Esophagus squamous epithelium (tissue), 5 donors: ENCODE data around the gene ID4. TPM values are rescaled to one million over a fixed set of nuclear protein-coding genes. Genes with fewer than 3 reads are reported as not detected.
A peak's percentile ranks its signal among the peaks of the same experiment; 100 is the strongest.

Experiments
- DNase-seq: peaks from one replicate; lab custom pipeline; 2025; lab: John Stamatoyannopoulos, UW
- H3K27ac ChIP-seq, 4 donors: fragments of 200-600 bp; sonication (generic); one replicate each; pipeline ENCODE4 v1.5.1; 2016 to 2019; ENCODE audit warnings: mild to moderate bottlenecking in 1 of 4
- H3K27me3 ChIP-seq, 4 donors: fragments of 200-600 bp; sonication (generic); 1 replicate in 3 of 4; 2 replicates in 1 of 4; pipeline versions ENCODE4 v1.5.1 to v1.6.0; 2017 to 2021; ENCODE audit warnings: antibody characterized with exemption in 1 of 4
- H3K36me3 ChIP-seq, 3 donors: fragments of 200-600 bp; sonication (generic); one replicate each; pipeline ENCODE4 v1.5.1; 2016 to 2019
- H3K4me1 ChIP-seq, 3 donors: fragments of 200-600 bp; sonication (generic); one replicate each; pipeline ENCODE4 v1.5.1; 2017 to 2019
- H3K4me3 ChIP-seq, 4 donors: fragments of 200-600 bp; sonication (generic); 1 replicate in 3 of 4; 2 replicates in 1 of 4; pipeline ENCODE4 v1.5.1; 2016 to 2019; ENCODE audit warnings: mild to moderate bottlenecking in 2 of 4, moderate library complexity in 1 of 4
- H3K9me3 ChIP-seq, 3 donors: fragments of 200-600 bp; sonication (generic); one replicate each; pipeline ENCODE4 v1.5.1; 2016 to 2019
- POLR2A ChIP-seq, 4 donors: fragments of 450-650 bp; IDR thresholded peaks; one replicate each; pipeline ENCODE4 v1.6.1; 2017; ENCODE audit warnings: antibody characterized with exemption in 4 of 4, mild to moderate bottlenecking in 4 of 4, moderate library complexity in 3 of 4
- WGBS, 2 donors: methylation state at CpG; one replicate each; pipeline ENCODE4 v1.1.5; 2018; 5-methylcytosine and 5-hydroxymethylcytosine counted together
- intact Hi-C: fragments of 100-400 bp; cut with DNase I; formaldehyde crosslinking; loops from one replicate; pipeline ENCODE4 v1.15.0; 2022
- total RNA-seq, 4 donors: library from RNA; depleted of rRNA; stranded (reverse); fragments of >200 nt; gene quantifications; one replicate each; pipeline ENCODE4 v1.1.0, GENCODE V29; 2016
- TF ChIP-seq, protein P1 (sequence below), 6 experiments: fragments of 450-650 bp in 4 of 6; fragments of 200-600 bp in 2 of 6; sonication (generic) in 2 of 6; IDR thresholded peaks; one replicate each; pipeline ENCODE4 v1.5.1; 2016 to 2019; ENCODE audit warnings: antibody characterized with exemption in 6 of 6, mild to moderate bottlenecking in 4 of 6, moderate library complexity in 4 of 6
- donor health status: DM: yes; HTN: yes; CAD: no.

ID4 gene
- total RNA-seq = 10 to 100 TPM; 12.9 to 37.0 (median 22.6) TPM

DNA sequence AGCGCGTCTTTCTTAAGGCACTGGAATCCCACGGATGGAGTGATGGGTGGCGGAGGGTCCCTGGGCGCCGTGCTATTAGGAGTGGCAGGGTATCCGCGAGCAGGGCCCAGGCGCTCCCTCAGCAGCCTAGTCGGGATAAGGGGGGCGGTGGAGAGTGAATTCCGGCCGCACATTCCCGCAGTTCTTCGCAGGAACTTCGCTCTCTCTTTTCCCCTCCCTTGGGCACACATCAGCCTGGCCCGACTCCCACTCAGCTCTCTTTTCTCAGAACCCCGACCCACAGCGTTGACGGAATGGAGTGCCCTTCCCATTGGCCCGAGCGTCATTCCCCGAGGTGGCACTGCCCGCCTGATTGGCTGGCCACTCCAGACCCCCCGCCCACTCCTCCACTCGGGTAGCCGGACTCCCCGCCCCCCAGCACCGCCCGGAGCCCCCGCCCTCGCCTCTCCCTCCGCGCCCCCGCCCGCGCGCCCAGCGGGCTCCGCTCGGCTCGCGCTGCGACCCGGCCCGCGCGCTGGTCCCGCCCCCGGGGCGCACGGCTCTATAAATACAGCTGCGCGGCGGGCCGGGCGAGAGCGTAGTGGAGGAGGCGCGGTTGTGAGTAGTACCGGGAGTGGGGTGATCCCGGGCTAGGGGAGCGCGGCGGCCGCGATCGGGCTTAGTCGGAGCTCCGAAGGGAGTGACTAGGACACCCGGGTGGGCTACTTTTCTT lies at the start of gene ID4:
ID4 (plus strand) TSS at position 572 of the 712 bp plus-strand sequence. CDS start 385 bp downstream, outside the sequence.
- no peaks in the 10 kb centered on the region for H3K9me3 ChIP-seq

DNA sequence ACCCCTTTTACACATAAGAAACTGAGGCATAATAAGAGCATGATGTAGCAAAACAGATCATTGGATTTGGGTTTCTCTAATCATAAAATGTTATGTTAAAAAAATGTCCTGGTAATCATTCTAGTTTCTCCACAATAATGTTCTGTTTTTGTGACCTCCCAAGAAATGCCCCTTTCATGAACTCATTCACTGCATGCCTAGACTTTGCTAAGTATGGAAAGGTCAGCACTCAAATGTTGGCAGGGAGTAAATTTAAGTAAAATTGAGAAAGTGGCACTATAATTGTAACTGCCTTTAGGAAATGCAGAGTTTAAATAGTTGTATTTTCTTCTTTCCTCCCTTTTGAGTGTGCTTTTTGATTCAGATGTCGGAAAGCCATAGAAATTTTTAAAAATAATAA lies 48.5 kb upstream of the ID4 start:
- Histone ChIP-seq H3K36me3 (no peaks in the 10 kb centered on the region), H3K9me3 (no peaks in the 10 kb centered on the region), H3K4me3 (no peak overlapping the region), H3K4me1 (no peaks in the 10 kb centered on the region), H3K27me3 (no peaks in the 10 kb centered on the region), H3K27ac (no peak overlapping the region)
- intact Hi-C loops = no loop called here
- no peak for DNase-seq
- TF ChIP-seq, protein P1, sequence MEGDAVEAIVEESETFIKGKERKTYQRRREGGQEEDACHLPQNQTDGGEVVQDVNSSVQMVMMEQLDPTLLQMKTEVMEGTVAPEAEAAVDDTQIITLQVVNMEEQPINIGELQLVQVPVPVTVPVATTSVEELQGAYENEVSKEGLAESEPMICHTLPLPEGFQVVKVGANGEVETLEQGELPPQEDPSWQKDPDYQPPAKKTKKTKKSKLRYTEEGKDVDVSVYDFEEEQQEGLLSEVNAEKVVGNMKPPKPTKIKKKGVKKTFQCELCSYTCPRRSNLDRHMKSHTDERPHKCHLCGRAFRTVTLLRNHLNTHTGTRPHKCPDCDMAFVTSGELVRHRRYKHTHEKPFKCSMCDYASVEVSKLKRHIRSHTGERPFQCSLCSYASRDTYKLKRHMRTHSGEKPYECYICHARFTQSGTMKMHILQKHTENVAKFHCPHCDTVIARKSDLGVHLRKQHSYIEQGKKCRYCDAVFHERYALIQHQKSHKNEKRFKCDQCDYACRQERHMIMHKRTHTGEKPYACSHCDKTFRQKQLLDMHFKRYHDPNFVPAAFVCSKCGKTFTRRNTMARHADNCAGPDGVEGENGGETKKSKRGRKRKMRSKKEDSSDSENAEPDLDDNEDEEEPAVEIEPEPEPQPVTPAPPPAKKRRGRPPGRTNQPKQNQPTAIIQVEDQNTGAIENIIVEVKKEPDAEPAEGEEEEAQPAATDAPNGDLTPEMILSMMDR (IDR thresholded peaks at IDR 0.05) = no peak
- 77 to 100% methylated on average over 1 of the region's 1 CpG for WGBS, 2 donors

More for the DNA sequence above, at the start of gene ID4:
- no peak for DNase-seq
- H3K36me3 ChIP-seq = no peaks in the 10 kb centered on the region
- peak in 3 of 4 donors; percentile 94 to 99 (median 95) for TF ChIP-seq POLR2A (IDR thresholded peaks at IDR 0.05)
- TF ChIP-seq, protein P1 (IDR thresholded peaks at IDR 0.05) = peak in 1 of 6 experiments; percentile 3
- peaks cover 0 to 53% (median 0%) of the 10 kb centered on the region in 3 donors for H3K4me1 ChIP-seq
- peak within 1 kb of the TSS; percentile 87 to 96 (median 92) for H3K27ac ChIP-seq
- intact Hi-C loops = no loop called here
- H3K4me3 ChIP-seq = peak within 1 kb of the TSS; percentile 69 to 92 (median 86)
- peaks cover 0 to 26% (median 0%) of the 10 kb centered on the region in 4 donors for H3K27me3 ChIP-seq
- 0% methylated on average over 3 to 13 of the region's 71 CpGs for WGBS, 2 donors

- no peaks in the 10 kb centered on the region for H3K36me3 ChIP-seq
- H3K9me3 ChIP-seq = no peaks in the 10 kb centered on the region
- DNase-seq = no peak
- H3K27me3 ChIP-seq = no peaks in the 10 kb centered on the region
- TF ChIP-seq, protein P1 (IDR thresholded peaks at IDR 0.05) = no peak
- no peak for TF ChIP-seq POLR2A (IDR thresholded peaks at IDR 0.05)
- no peak overlapping the region for H3K4me3 ChIP-seq
- intact Hi-C loops = no loop called here
- H3K4me1 ChIP-seq = no peaks in the 10 kb centered on the region
- no peak overlapping the region for H3K27ac ChIP-seq
- 49 to 51% methylated on average over 6 of the region's 6 CpGs for WGBS, 2 donors
Observed at GRCh38 chr6:19789100-19789803, 47.9 kb upstream of the ID4 start.

DNA sequence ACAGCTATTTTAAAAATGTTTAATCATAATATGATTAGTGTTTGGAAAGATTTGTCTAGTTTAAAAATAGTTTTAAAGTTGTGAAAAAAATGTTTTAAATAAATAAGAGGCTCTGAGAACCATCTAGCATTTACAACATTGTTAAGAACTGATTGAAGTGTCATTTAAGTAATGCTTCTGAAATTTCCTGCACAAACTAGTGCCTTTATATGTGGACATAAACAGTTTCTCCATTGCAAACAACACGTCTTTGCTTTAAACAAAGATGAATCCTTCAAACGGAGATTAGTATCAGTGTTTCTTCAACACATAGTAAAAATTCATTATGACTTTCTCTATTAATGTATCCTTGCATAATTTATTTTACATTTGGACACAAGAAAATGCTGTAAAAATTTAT lies 45.9 kb upstream of the ID4 start:
- peak overlapping the region in 1 of 4 donors; percentile 3 for H3K27ac ChIP-seq
- H3K9me3 ChIP-seq = no peaks in the 10 kb centered on the region
- no peak for DNase-seq
- H3K4me3 ChIP-seq = no peak overlapping the region
- no peaks in the 10 kb centered on the region for H3K4me1 ChIP-seq
- no peaks in the 10 kb centered on the region for H3K27me3 ChIP-seq
- 52 to 68% methylated on average over 2 of the region's 2 CpGs for WGBS, 2 donors
- TF ChIP-seq, protein P1 (IDR thresholded peaks at IDR 0.05) = no peak
- no peak for TF ChIP-seq POLR2A (IDR thresholded peaks at IDR 0.05)
- no peaks in the 10 kb centered on the region for H3K36me3 ChIP-seq
- intact Hi-C loops = no loop called here

GRCh38 chr6:19795211-19795610 lies 42.0 kb upstream of the ID4 start:
- no peaks in the 10 kb centered on the region for H3K4me1 ChIP-seq

More at GRCh38 chr6:19795211-19795610, 42.0 kb upstream of the ID4 start:
- no peaks in the 10 kb centered on the region for H3K27me3 ChIP-seq
- DNase-seq = no peak
- intact Hi-C loops = no loop called here
- no peak overlapping the region for H3K4me3 ChIP-seq
- H3K27ac ChIP-seq = peak overlapping the region in 1 of 4 donors; percentile 10
- no peak for TF ChIP-seq POLR2A (IDR thresholded peaks at IDR 0.05)
- TF ChIP-seq, protein P1 (IDR thresholded peaks at IDR 0.05) = no peak
- H3K36me3 ChIP-seq = no peaks in the 10 kb centered on the region
- H3K9me3 ChIP-seq = peaks cover 0 to 5% (median 0%) of the 10 kb centered on the region in 3 donors
